GM21526 (cell line): ENCODE measurements around the gene NHLRC4.

ENCODE experiments used
- ATAC-seq: cut with Tn5 transposase; IDR thresholded peaks from one replicate; pipeline ENCODE4 v1.9.1; 2021; ENCODE audit warnings: moderate library complexity; ENCODE audit not compliant: unreplicated experiment, low FRiP score

Gene NHLRC4

GRCh38 chr16:530111-530817 lies 36.5 kb upstream of the NHLRC4 start:
- ATAC-seq = no peak

GRCh38 chr16:531494-532125 lies 35.2 kb upstream of the NHLRC4 start:
- no peak for ATAC-seq

- no peak for ATAC-seq
Measured at GRCh38 chr16:533391-534123, 33.2 kb upstream of the NHLRC4 start.

GRCh38 chr16:534135-534534 lies 32.7 kb upstream of the NHLRC4 start:
- ATAC-seq = no peak

GRCh38 chr16:534856-535445 lies 31.9 kb upstream of the NHLRC4 start:
- ATAC-seq = no peak

GRCh38 chr16:535446-536405 lies 31.1 kb upstream of the NHLRC4 start:
- no peak for ATAC-seq

GRCh38 chr16:536746-537145 lies 30.1 kb upstream of the NHLRC4 start:
- no peak for ATAC-seq

GRCh38 chr16:537415-538335 lies 29.1 kb upstream of the NHLRC4 start:
- ATAC-seq = no peak

- ATAC-seq = no peak
Measured at GRCh38 chr16:539901-540530, 26.8 kb upstream of the NHLRC4 start.

- no peak for ATAC-seq
Measured at GRCh38 chr16:540645-541340, 26.0 kb upstream of the NHLRC4 start.

- no peak for ATAC-seq
Measured at GRCh38 chr16:543301-544164, 23.3 kb upstream of the NHLRC4 start.

- no peak for ATAC-seq
Measured at GRCh38 chr16:544517-544916, 22.3 kb upstream of the NHLRC4 start.

GRCh38 chr16:546909-547770 lies 19.7 kb upstream of the NHLRC4 start:
- ATAC-seq = no peak

- ATAC-seq = no peak
Measured at GRCh38 chr16:548586-548985, 18.2 kb upstream of the NHLRC4 start.

GRCh38 chr16:549544-550263 lies 17.1 kb upstream of the NHLRC4 start:
- no peak for ATAC-seq

GRCh38 chr16:551210-551609 lies 15.6 kb upstream of the NHLRC4 start:
- no peak for ATAC-seq
